CD4-positive, alpha-beta T cell (primary cell): ENCODE results near the gene MORN3. TPM values are rescaled to one million over a fixed set of nuclear protein-coding genes. Genes with fewer than 3 reads are reported as not detected.
"Not testable (repeated sequence)": the region's sequence is repeated elsewhere in the genome, so short reads cannot be mapped to it uniquely, and the experiment has no call there.

Source experiments
- ATAC-seq: fragments of 200-7000 bp; cut with Tn5 transposase; one replicate; pipeline ENCODE4 v1.10.0; 2022; ENCODE audit warnings: mild to moderate bottlenecking; ENCODE audit not compliant: poor library complexity
- CTCF ChIA-PET: fragments of 350-600 bp; sonication (Branson Sonifier 250); formaldehyde crosslinking; loops from one replicate; lab custom pipeline; 2021; ENCODE audit warnings: antibody characterized with exemption, inconsistent platforms; lab: Charles Lee
- POLR2A ChIA-PET: fragments of 350-600 bp; sonication (Branson Sonifier 250); formaldehyde crosslinking; loops from one replicate; lab custom pipeline; 2021; ENCODE audit warnings: antibody characterized with exemption, inconsistent platforms; lab: Charles Lee
- DNase-seq, 14 experiments: peaks; one replicate each; pipeline ENCODE4 v3.0.0-alpha.2; 2013 to 2020; ENCODE audit warnings: mixed read lengths in 2 of 14
- H3K27ac ChIP-seq, 2 donors: one replicate each; pipeline versions ENCODE4 v1.5.1 to v1.7.0; 2013; ENCODE audit warnings: low read length in 2 of 2, low read depth in 1 of 2, mild to moderate bottlenecking in 1 of 2
- H3K27me3 ChIP-seq, 2 experiments: 1 replicate in 1 of 2; 2 replicates in 1 of 2; pipeline versions ENCODE4 v1.6.1 to v1.7.0; 2013; ENCODE audit warnings: low read length in 2 of 2, control low read depth in 1 of 2, mild to moderate bottlenecking in 1 of 2, moderate library complexity in 1 of 2; ENCODE audit not compliant: insufficient read depth in 2 of 2, control insufficient read depth in 1 of 2
- H3K36me3 ChIP-seq: one replicate; pipeline ENCODE4 v1.6.1; 2013; ENCODE audit warnings: low read length, control low read depth; ENCODE audit not compliant: insufficient read depth
- H3K4me1 ChIP-seq: one replicate; pipeline ENCODE4 v1.6.1; 2013; ENCODE audit warnings: low read length, control low read depth; ENCODE audit not compliant: insufficient read depth
- H3K4me3 ChIP-seq: one replicate; pipeline ENCODE4 v1.5.1; 2013; ENCODE audit warnings: mild to moderate bottlenecking, low read length, moderate library complexity
- H3K9me3 ChIP-seq, 2 experiments: 1 replicate in 1 of 2; 2 replicates in 1 of 2; pipeline versions ENCODE4 v1.6.1 to v1.7.0; 2013; ENCODE audit warnings: low read length in 2 of 2, mild to moderate bottlenecking in 2 of 2, control low read depth in 1 of 2, moderate library complexity in 1 of 2; ENCODE audit not compliant: control insufficient read depth in 1 of 2, insufficient read depth in 1 of 2
- H3K27ac Mint-ChIP-seq: one replicate; pipeline ENCODE4 v1.8.0; 2020; ENCODE audit warnings: mixed read lengths
- H3K27me3 Mint-ChIP-seq: one replicate; pipeline ENCODE4 v1.8.0; 2021; ENCODE audit warnings: mixed read lengths
- H3K36me3 Mint-ChIP-seq: one replicate; pipeline ENCODE4 v1.8.0; 2021; ENCODE audit warnings: low read depth, mixed read lengths
- H3K4me1 Mint-ChIP-seq: one replicate; pipeline ENCODE4 v1.8.0; 2021; ENCODE audit warnings: low read depth, mixed read lengths
- H3K4me3 Mint-ChIP-seq: one replicate; pipeline ENCODE4 v1.8.0; 2020; ENCODE audit warnings: mild to moderate bottlenecking, mixed read lengths
- H3K9me3 Mint-ChIP-seq: one replicate; pipeline ENCODE4 v1.8.0; 2020; ENCODE audit warnings: mixed read lengths
- CTCF ChIP-seq: fragments of 200-600 bp; IDR thresholded peaks from one replicate; pipeline ENCODE4 v1.8.0; 2022; ENCODE audit warnings: antibody characterized with exemption, mild to moderate bottlenecking
- intact Hi-C, 2 experiments: fragments of 100-400 bp; cut with DNase I in 1 of 2; cut with micrococcal nuclease in 1 of 2; formaldehyde crosslinking; loops; one replicate each; pipeline versions ENCODE4 v1.15.1 to v1.9.0; 2023 to 2025; cut with DNase I, micrococcal nuclease
- total RNA-seq, 174 experiments: library from RNA in 2 of 174; stranded (reverse) in 2 of 174; gene quantifications; one replicate each; pipeline ENCODE4 v1.2.3 and lab custom pipeline; 2021 to 2026

The MORN3 gene
- total RNA-seq, 2 experiments from 2014 or later: 9.8 to 11.9 TPM

DNA sequence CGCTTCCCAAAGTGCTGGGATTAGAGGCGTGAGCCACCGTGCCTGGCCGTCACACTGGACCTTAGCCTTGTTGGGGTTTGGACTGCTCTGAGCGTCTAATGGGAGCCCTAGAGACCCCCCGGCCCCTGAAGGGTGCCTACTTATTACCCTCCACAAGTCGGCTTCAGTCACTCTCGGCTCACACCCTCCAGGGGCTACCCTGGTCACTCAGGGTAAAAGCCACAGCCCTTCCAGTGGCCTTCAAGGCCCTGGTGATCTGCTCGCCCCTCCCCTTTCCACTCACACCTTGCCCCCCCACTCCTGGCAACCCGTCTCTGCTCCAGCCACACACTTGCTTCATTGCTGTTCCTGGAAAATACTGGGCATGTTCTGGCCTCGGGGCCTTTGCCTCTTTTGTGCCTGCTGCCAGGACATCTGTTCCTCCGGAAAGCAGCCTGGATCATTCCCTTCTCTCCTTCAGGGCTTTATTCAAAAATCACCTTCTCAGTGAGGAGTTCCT, 3.6 kb upstream of the MORN3 start:
- CTCF ChIA-PET: interaction anchor here (1.1 to 4.9 kb wide), 8 partner anchors 9 to 178 kb away, joined by 3 to 76 read pairs (median 12); partner anchors contain the start of genes ORAI1 and RHOF
- no peaks in the 10 kb centered on the region for H3K27me3 ChIP-seq
- intact Hi-C loops: loop anchor here in 1 of 2 experiments (2.0 to 5.0 kb wide), 2 partner anchors 14 to 91 kb away; partner anchors contain the start of gene KDM2B
- no peaks in the 10 kb centered on the region for H3K9me3 ChIP-seq
- Mint-ChIP-seq H3K36me3 (peaks cover 9% of the 10 kb centered on the region), H3K4me1 (peaks cover 36% of the 10 kb centered on the region), H3K27ac (peak overlapping the region; percentile 100), H3K9me3 (no peaks in the 10 kb centered on the region), H3K4me3 (peak overlapping the region; percentile 99), H3K27me3 (no peaks in the 10 kb centered on the region)
- POLR2A ChIA-PET: interaction anchor here (1.0 to 8.5 kb wide), 18 partner anchors 12 to 272 kb away, joined by 3 to 193 read pairs (median 10); partner anchors contain the start of genes KDM2B, ORAI1 and PSMD9
- peak overlapping the region; percentile 65 for H3K4me3 ChIP-seq
- H3K4me1 ChIP-seq: peaks cover 45% of the 10 kb centered on the region
- TF ChIP-seq CTCF: no peak
- DNase-seq (peak in 3 of 14 experiments; percentile 16 to 46 (median 16)), ATAC-seq (no peak)
- peak overlapping the region; percentile 98 to 100 for H3K27ac ChIP-seq
- no peaks in the 10 kb centered on the region for H3K36me3 ChIP-seq

DNA sequence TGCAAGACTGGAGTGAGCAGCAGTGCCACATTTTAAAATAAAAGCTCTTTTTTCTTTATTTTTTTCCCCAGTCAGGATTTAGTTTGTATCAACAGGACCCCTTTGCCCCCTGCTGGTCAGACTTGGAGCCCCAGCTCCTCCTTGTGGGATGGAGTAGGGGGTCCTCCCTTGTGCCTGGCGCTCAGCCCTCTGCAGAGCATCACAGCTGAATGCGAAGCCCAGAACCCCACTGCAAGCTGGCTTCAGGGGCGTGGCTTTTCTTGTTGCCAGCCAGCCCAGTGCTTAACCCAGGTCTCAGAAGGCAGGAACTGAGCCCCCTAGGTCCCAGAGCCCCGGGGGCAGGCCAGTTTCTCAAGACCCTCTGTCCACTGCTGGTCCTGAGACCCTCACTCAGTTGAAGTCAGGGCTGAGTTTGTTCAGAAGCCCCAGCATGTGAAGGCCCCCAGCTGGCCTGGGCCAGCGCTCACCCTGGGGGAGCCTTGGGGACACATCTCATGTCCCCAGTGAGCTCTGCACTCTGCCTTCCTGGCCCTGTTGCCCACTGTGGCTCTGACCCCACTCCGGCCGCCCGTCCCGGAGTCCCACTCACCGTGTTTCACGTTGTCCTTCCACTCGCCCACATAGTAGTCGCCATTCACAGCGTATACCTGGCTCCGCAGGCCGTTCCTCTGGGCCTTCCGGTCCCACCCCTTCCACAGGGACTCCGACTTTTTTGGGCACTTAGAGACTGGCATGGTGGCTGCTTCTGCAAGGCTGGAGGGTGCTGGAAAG, 519 bp downstream of the MORN3 start:
- POLR2A ChIA-PET: interaction anchor here (0.6 to 8.5 kb wide), 18 partner anchors 9 to 1582 kb away, joined by 3 to 193 read pairs (median 4); partner anchors contain the start of genes KDM2B, ORAI1 and RNU4-1
- Histone ChIP-seq H3K4me3 (no peak overlapping the region), H3K27me3 (no peaks in the 10 kb centered on the region), H3K4me1 (peaks cover 83% of the 10 kb centered on the region), H3K27ac (no peak overlapping the region), H3K36me3 (peaks cover 4% of the 10 kb centered on the region), H3K9me3 (no peaks in the 10 kb centered on the region)
- peak; percentile 77 for TF ChIP-seq CTCF
- DNase-seq: peak; percentile 38 to 81 (median 59)
- intact Hi-C loops: loop anchor here (1.0 to 2.0 kb wide), 2 partner anchors 42 to 117 kb away; partner anchors contain the start of gene ORAI1 (in 1 of the 2)
- H3K9me3 Mint-ChIP-seq: no peaks in the 10 kb centered on the region
- peaks cover 12% of the 10 kb centered on the region for H3K36me3 Mint-ChIP-seq
- H3K4me3 Mint-ChIP-seq: peak overlapping the region; percentile 65
- H3K4me1 Mint-ChIP-seq: peaks cover 66% of the 10 kb centered on the region
- no peak for ATAC-seq
- peak overlapping the region; percentile 83 for H3K27ac Mint-ChIP-seq
- CTCF ChIA-PET: interaction anchor here (0.6 to 4.9 kb wide), 19 partner anchors 10 to 175 kb away, joined by 3 to 76 read pairs (median 4); partner anchors contain the start of gene ORAI1
- H3K27me3 Mint-ChIP-seq: no peaks in the 10 kb centered on the region

- DNase-seq, H3K36me3 Mint-ChIP-seq, H3K9me3 Mint-ChIP-seq, H3K27me3 Mint-ChIP-seq, H3K9me3 ChIP-seq, H3K27me3 ChIP-seq, H3K4me3 ChIP-seq, ATAC-seq, H3K27ac ChIP-seq, H3K36me3 ChIP-seq: not testable (repeated sequence)
- H3K4me1 ChIP-seq: peaks cover 89% of the 10 kb centered on the region
- ChIA-PET CTCF (interaction anchor here (0.6 to 3.4 kb wide), 3 partner anchors 39 to 229 kb away, joined by 3 to 45 read pairs (median 5); partner anchors contain the start of gene ORAI1), POLR2A (interaction anchor here (8.5 kb wide), 1 partner anchor 39 kb away, joined by 193 read pairs; the partner anchor contains the start of gene ORAI1)
- H3K4me3 Mint-ChIP-seq: peak overlapping the region; percentile 68
- H3K27ac Mint-ChIP-seq: peak overlapping the region; percentile 82
- peaks cover 65% of the 10 kb centered on the region for H3K4me1 Mint-ChIP-seq
- intact Hi-C loops: loop anchor here in 1 of 2 experiments (1.0 kb wide), 1 partner anchor 8 kb away; no protein-coding TSS in a partner anchor
Observed at GRCh38 chr12:121666829-121667228, 2.6 kb downstream of the MORN3 start.
